Measurements from ENCODE around the gene LRRN2.

Gene LRRN2

DNA sequence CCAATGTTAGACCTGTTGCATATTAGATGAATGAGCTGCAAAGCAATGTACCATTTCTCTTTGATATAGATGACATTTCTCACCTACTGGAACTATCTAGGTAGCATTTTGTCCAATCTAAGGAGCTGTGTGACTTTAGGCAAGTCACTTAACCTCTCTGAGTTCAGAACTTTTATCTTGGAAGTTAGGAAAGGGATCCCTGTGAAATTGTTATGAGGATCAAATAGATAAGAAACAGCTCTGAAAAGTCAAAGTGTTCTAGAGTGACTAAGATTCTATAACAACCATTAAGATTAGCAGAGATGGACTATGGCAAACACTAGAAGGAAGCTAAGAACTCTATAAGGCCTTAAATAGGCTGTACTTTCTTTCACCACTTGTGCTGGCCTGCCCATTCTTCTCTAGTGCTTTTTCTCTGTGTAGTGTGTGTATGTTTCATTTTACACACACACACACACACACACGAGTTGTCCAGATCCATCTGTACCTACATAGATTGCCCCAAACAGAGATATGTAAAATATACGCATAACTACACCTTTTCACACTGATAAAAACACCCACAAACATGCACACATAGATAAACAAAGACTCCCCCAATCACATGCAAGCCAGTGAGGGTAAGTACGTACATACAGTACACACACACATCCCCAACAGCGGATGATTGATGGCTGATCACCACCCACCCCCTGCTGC is 19.4 kb upstream of the LRRN2 start:
- no peak for TF ChIP-seq CTCF (IDR thresholded peaks at IDR 0.05; ENCODE audit: low read depth, low read length)
- H3K9me3 ChIP-seq: no peaks in the 10 kb centered on the region
- DNase-seq: no peak
- H3K4me3 ChIP-seq (ENCODE audit: low read depth, low read length): no peak overlapping the region
- peaks cover 3% of the 10 kb centered on the region; the same call in 1 of the 2 replicates for H3K4me1 ChIP-seq
- H3K27me3 ChIP-seq: no peaks in the 10 kb centered on the region
- no peaks in the 10 kb centered on the region for H3K36me3 ChIP-seq

- H3K9me3 ChIP-seq: no peaks in the 10 kb centered on the region
- no peak for DNase-seq
- H3K4me3 ChIP-seq (ENCODE audit: low read depth, low read length): no peak overlapping the region
- TF ChIP-seq CTCF (IDR thresholded peaks at IDR 0.05; ENCODE audit: low read depth, low read length): no peak
- H3K4me1 ChIP-seq: 0 out of 2 replicates have a peak, but pooled peaks cover 3% of the 10 kb centered on the region
- H3K27me3 ChIP-seq: no peaks in the 10 kb centered on the region
- H3K36me3 ChIP-seq: no peaks in the 10 kb centered on the region
Measured at GRCh38 chr1:204703826-204704612, 18.5 kb upstream of the LRRN2 start.

DNA sequence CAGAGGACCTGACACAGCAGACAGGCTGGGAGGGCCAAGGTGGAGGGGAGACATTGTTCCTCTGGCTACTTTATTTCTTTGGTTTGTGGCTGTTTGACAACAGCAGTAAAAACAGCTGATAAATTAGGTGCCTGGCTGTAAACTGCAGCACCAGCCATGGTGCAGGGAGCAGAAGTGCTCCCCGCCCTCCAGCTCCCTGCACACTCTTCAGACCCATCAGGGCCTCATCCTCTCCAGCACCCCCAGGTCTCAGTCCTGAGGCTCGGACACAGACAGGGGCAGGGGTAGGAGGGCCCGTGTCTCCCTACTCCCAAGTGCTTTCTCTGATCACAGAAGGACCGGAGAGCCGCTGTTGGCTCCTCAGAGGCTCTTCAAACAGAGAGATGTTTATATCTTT is 17.7 kb upstream of the LRRN2 start:
- Histone ChIP-seq H3K4me3 (ENCODE audit: low read depth, low read length) (no peak overlapping the region), H3K27me3 (no peaks in the 10 kb centered on the region), H3K9me3 (no peaks in the 10 kb centered on the region), H3K4me1 (0 out of 2 replicates have a peak, but pooled peaks cover 3% of the 10 kb centered on the region), H3K36me3 (no peaks in the 10 kb centered on the region)
- no peak for TF ChIP-seq CTCF (IDR thresholded peaks at IDR 0.05; ENCODE audit: low read depth, low read length)
- DNase-seq: no peak

DNA sequence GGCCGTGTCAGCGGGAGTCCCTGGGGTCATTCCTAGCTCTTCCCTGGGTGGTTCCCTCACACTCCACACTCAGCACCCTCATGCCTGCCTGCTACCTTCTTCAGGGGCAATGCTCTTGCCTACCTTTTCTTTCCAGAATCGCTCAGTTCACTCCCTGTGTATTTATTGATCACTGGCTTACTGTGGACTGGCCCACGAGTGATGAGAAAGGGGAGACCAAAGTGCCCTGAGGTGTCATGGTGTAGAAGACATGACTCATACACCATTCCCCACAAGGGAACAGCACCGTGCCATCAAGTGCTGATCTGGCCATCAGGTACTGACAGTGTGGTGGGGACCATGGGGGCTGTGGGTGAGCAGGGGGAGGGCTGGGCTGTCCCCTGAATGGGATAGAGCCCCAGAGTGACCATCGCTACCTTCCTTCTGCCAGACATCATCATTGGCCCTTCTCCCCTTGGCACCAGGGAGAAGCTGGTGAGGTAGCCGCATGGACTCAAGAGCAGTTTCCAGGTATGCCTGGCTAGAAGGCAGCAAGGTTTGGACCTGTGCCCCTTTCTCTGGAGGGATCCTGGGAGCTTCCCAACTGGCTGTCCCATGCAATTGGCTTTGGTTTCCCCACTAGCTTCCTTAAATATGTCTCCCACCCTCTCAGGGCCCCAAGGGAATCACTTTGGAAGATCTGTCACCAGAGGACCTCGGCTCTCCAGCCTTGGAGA is 17.2 kb upstream of the LRRN2 start:
- H3K27me3 ChIP-seq: no peaks in the 10 kb centered on the region
- 0 out of 2 replicates have a peak, but pooled peaks cover 3% of the 10 kb centered on the region for H3K4me1 ChIP-seq
- TF ChIP-seq CTCF (IDR thresholded peaks at IDR 0.05; ENCODE audit: low read depth, low read length): no peak
- no peaks in the 10 kb centered on the region for H3K36me3 ChIP-seq
- DNase-seq: no peak
- no peak overlapping the region for H3K4me3 ChIP-seq (ENCODE audit: low read depth, low read length)
- H3K9me3 ChIP-seq: no peaks in the 10 kb centered on the region

DNA sequence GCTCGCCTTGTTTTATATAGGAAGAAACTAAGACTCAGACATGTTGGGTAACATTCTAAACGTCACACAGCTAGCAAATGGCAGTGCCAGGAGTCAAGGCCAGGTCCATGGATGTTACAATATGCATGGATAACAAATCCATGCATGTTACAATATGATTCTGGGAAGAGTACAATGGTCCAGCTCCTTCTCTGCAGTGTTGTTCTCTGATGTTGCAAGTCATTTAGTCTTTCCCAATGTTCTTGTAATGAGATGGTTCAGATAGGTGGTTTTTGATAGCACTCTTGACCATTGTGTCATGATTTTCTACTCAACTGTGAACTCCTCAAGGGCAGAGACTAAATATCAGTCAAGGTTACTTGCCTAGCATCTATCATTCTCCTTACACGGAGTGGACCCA is 15.7 kb upstream of the LRRN2 start:
- DNase-seq: no peak
- no peaks in the 10 kb centered on the region for H3K9me3 ChIP-seq
- no peaks in the 10 kb centered on the region for H3K27me3 ChIP-seq
- H3K36me3 ChIP-seq: no peaks in the 10 kb centered on the region
- no peak overlapping the region for H3K4me3 ChIP-seq (ENCODE audit: low read depth, low read length)
- H3K4me1 ChIP-seq: 0 out of 2 replicates have a peak, but pooled peaks cover under 1% of the 10 kb centered on the region
- no peak for TF ChIP-seq CTCF (IDR thresholded peaks at IDR 0.05; ENCODE audit: low read depth, low read length)
